ENCODE data around the gene CYSTM1.

The CYSTM1 gene

GRCh38 chr5:140239939-140240700 is 65.1 kb downstream of the CYSTM1 start:
- DNase-seq: peak; percentile 57

- DNase-seq: no peak
Measured at GRCh38 chr5:140240987-140241706, 66.2 kb downstream of the CYSTM1 start.

- DNase-seq: no peak
Measured at GRCh38 chr5:140242099-140242498, 67.1 kb downstream of the CYSTM1 start.

- DNase-seq: no peak
Measured at GRCh38 chr5:140242890-140243585, 68.0 kb downstream of the CYSTM1 start.

- no peak for DNase-seq
Measured at GRCh38 chr5:140243706-140244250, 68.8 kb downstream of the CYSTM1 start.

- DNase-seq: peak; percentile 80
Measured at GRCh38 chr5:140244525-140245025, 69.6 kb downstream of the CYSTM1 start.

GRCh38 chr5:140245341-140245740 is 70.4 kb downstream of the CYSTM1 start:
- DNase-seq: no peak

- no peak for DNase-seq
Measured at GRCh38 chr5:140245926-140246325, 70.9 kb downstream of the CYSTM1 start.

GRCh38 chr5:140246378-140247122 is 71.6 kb downstream of the CYSTM1 start:
- no peak for DNase-seq

GRCh38 chr5:140248414-140248813 is 73.4 kb downstream of the CYSTM1 start:
- no peak for DNase-seq

GRCh38 chr5:140249536-140249935 is 74.5 kb downstream of the CYSTM1 start:
- no peak for DNase-seq

- DNase-seq: no peak
Measured at GRCh38 chr5:140250386-140250785, 75.4 kb downstream of the CYSTM1 start.

GRCh38 chr5:140251527-140251973 is 76.6 kb downstream of the CYSTM1 start:
- peak; percentile 65 for DNase-seq

GRCh38 chr5:140252470-140253126 is 77.6 kb downstream of the CYSTM1 start:
- no peak for DNase-seq

GRCh38 chr5:140253985-140254384 is 79.0 kb downstream of the CYSTM1 start:
- no peak for DNase-seq

- no peak for DNase-seq
Measured at GRCh38 chr5:140255460-140256157, 80.6 kb downstream of the CYSTM1 start.

- DNase-seq: no peak
Measured at GRCh38 chr5:140256726-140257125, 81.7 kb downstream of the CYSTM1 start.

GRCh38 chr5:140258016-140258415 is 83.0 kb downstream of the CYSTM1 start:
- DNase-seq: no peak

GRCh38 chr5:140258873-140259272 is 83.9 kb downstream of the CYSTM1 start:
- no peak for DNase-seq

- DNase-seq: peak; percentile 71
Measured at GRCh38 chr5:140259500-140259899, 84.5 kb downstream of the CYSTM1 start.

- no peak for DNase-seq
Measured at GRCh38 chr5:140260089-140260656, 85.2 kb downstream of the CYSTM1 start.
